AG20443 (cell line): Measurements from ENCODE around the gene TBC1D9B.
A peak's percentile ranks its signal among the peaks of the same experiment; 100 is the strongest.

Experiments used
- DNase-seq: peaks from one replicate; pipeline ENCODE4 v3.0.0; 2012; ENCODE audit warnings: low spot score, mixed read lengths

TBC1D9B gene

GRCh38 chr5:179906795-179907555 is 722 bp downstream of the TBC1D9B start:
- DNase-seq = peak; percentile 36

GRCh38 chr5:179906294-179906794 is 1.4 kb downstream of the TBC1D9B start:
- DNase-seq = no peak

- DNase-seq = no peak
Measured at GRCh38 chr5:179905161-179905560, 2.5 kb downstream of the TBC1D9B start.

GRCh38 chr5:179904463-179905160 is 3.1 kb downstream of the TBC1D9B start:
- DNase-seq = no peak

DNA sequence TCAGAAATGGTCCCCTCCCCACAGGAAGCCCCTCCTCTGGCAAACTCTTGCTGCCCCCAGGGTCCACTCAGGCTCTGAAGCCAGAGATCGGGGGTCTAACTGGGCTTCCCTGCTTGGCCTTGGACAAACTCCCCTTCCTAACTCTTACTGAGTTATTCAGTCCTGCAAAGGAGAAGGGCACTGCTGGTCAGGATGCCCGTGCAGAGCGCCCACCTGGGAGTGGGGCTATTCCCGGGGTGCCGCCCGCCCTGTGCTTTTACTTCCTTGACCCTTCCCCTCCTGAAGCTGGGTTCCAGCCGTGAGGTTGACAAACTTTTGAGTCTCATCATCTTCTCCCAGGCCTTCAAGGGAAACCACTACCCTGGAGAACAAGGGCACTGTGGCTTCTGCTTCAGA is 4.9 kb downstream of the TBC1D9B start:
- no peak for DNase-seq

DNA sequence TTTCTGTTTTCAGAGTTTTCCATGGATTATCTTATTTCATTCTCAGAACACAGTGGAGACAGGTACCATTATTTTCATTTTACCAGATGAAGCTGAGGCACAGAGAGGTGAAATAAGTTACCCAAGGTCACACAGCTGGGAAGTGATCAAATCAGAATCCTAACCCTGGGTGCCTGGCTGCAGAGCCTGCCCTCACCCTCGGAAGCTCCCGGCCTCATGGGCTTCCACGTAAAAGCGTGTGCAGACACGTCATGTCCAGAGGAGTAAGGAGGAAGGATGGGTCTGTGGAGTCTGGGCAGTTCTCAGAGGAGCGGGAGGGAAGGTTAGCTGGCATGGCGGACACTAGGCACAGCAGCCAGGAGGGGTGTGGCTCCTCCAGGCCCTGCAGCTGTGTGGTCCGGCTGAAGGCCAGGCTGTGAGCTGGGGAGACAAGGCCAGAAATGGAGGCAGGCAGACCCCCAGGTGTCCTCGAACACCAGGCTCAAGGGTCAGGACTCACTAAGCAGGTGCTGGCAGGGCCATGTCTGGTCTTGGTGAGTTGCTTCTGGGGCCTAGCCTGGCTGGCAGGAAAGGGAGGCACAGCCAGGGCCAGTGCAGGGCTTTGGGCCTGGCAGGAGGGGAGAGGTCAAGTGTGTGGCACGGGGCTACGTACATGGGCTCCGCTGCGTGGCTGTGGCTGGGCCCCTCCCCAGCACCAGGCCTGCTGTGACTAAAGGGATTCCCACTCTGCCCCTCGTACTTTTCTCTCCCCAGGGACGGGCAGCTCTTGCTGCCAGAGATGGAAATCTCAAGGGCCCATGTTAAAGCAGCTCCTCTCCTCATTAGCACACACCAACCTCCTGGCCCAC is 5.6 kb downstream of the TBC1D9B start:
- DNase-seq = no peak

DNA sequence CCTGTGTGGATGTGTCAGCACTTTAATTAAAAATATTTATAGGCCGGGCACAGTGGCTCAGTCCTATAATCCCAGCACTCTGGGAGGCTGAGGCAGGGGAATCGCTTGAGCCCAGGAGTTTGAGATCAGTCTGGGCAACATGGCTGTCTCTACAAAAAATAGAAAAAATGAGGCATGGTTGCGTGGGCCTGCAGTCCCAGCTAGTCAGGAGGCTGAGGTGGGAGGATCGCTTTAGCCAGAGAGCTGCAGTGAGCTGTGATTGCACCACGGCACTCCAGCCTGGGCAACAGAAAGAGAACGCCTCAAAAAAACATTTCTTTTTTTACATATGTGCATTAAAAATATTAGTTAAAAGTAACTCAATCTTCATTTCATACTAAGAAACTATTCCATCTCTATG is 6.2 kb downstream of the TBC1D9B start:
- no peak for DNase-seq

GRCh38 chr5:179900711-179901110 is 7.0 kb downstream of the TBC1D9B start:
- DNase-seq = no peak

- DNase-seq = no peak
Measured at GRCh38 chr5:179900206-179900605, 7.5 kb downstream of the TBC1D9B start.

DNA sequence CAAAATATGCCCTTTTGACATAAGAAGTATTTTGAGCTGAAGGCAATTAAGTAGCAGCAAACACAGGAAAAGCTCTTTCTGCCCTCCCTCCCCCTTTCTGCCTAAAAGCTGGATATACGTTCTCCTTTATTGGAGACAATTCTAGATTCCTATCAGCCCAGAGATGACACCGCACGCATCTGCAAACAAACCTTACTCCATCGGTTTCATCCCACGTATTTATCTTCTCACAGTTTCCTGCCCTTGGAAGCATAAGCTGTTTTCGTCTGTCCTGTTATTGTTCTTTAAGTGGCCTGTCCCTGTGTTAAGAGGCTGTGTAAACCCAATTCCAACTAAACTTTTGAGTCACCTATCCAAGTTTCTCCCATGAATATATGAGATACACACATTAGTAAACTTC is 11.8 kb downstream of the TBC1D9B start:
- DNase-seq = no peak

GRCh38 chr5:179893958-179894895 is 13.5 kb downstream of the TBC1D9B start:
- no peak for DNase-seq

GRCh38 chr5:179893076-179893957 is 14.4 kb downstream of the TBC1D9B start:
- DNase-seq = no peak

DNA sequence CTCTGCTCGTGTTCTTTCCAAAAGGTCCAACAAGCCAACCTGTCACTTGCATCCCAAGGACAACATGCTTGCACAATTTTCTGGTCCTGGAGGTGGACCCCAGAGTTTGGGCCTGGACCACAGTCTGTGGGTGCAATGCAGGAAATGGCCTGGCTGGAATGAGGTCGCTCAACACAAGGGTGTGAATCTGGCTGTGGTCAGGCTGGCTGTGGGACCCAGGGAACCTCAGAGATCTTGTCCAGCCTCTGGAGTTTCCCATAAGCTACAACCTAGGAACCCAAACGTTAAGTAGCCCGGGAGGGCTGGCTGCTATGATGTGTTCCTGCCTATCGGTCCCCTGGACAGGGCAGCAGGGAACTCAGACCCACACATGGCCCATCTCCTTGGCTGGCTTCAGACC is 15.4 kb downstream of the TBC1D9B start:
- DNase-seq = no peak

- no peak for DNase-seq
Measured at GRCh38 chr5:179890751-179891682, 16.7 kb downstream of the TBC1D9B start.

DNA sequence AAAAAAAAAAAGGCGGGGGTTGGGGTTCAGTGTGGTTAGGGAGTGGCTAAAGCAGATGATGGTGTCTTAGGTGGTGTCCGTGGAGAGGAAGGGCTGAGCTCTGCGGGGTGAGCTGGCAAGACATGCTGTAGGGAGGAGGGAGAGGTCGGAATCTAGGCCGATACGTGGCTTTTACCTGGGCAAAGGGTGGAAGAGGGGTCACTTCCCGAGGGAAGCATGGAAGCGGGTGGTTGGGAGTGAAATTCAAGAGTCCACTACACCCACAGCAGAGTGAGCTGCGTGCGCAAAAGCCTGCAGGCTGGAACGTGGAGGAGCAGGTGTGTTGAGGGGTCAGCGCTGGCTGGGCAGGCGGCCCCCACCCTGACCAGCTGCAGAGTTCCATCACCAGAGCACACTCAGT is 17.8 kb downstream of the TBC1D9B start:
- no peak for DNase-seq

DNA sequence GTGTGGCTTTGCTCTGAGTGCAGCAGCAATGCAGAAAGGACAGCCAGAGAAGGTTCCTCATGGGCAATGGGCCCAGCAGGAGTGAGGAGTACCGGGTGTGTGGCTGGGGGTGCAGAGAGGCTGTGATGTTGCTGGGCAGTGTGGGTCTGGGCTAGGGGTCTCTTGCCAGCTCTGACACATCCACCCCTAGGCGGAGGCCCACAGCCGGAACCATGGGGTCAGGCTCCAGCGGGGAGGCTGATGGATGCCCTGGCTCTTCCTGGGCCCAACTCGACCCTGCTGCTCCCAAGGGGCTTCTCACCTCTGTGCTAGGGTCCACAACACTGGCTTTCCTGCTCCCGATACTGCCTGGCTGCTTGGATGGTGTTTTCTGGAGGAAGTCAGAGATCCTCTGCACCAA is 19.9 kb downstream of the TBC1D9B start:
- no peak for DNase-seq

DNA sequence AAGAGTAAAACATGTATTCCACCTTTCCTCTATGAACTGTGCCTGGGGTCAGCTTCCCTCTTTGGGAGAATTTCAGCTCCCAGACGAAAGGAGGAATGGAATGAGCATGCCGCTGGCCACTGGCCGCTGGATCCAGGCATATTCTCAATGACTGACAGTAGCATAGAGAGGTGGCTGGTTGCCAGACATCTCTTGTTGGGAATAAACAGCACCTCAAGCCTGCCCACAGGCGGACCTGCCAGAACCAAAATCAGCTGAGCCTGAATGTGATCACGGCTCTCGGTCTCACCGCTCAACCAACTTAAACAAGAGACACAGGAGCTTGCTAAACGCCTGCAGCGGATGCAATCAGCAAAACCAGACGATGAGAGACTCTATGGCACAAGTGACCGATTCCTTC is 20.6 kb downstream of the TBC1D9B start:
- DNase-seq = no peak

GRCh38 chr5:179886190-179886911 is 21.3 kb downstream of the TBC1D9B start:
- DNase-seq = no peak
